NCI-H146 treated with DMSO at 0.1 percent for 48 hours (cell line): Measurements from ENCODE around the gene EIF3I.
A peak's percentile ranks its signal among the peaks of the same experiment; 100 is the strongest.

Experiments
- DNase-seq: peaks from one replicate; lab custom pipeline; 2025; ENCODE audit not compliant: unreplicated experiment; lab: John Stamatoyannopoulos, UW

The EIF3I gene

GRCh38 chr1:32221980-32222755 is at the start of gene EIF3I, which contains the start of gene TMEM234:
TSS of gene EIF3I (plus strand) at chr1:32222407. CDS start at chr1:32222442, 35 bp downstream.
TSS of gene TMEM234 (minus strand) at chr1:32222353. CDS start at chr1:32222322, 31 bp downstream.
- DNase-seq, result peak; percentile 61

- no peak for DNase-seq
Observed at GRCh38 chr1:32172621-32173245, 49.5 kb upstream of the EIF3I start.

- no peak for DNase-seq
Observed at GRCh38 chr1:32178380-32179192, 43.6 kb upstream of the EIF3I start.

DNA sequence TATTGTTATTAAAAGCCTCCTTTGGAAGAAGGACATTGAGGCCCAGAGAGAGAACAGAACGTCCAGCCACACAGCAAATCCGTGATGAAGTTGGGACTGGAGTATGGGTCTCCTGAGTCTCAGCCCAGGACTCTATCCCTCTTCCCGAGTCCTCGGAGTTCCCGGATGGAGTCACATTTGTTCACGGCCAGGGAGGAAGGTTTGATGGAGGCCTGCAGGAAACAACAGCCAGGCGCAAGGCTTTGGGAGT is 43.1 kb upstream of the EIF3I start:
- DNase-seq, result no peak

GRCh38 chr1:32179443-32180185 is 42.6 kb upstream of the EIF3I start, which contains the start of gene TXLNA:
TSS of gene TXLNA (plus strand) at chr1:32179675. CDS start at chr1:32180346, 671 bp downstream.
- DNase-seq, result peak; percentile 80

DNA sequence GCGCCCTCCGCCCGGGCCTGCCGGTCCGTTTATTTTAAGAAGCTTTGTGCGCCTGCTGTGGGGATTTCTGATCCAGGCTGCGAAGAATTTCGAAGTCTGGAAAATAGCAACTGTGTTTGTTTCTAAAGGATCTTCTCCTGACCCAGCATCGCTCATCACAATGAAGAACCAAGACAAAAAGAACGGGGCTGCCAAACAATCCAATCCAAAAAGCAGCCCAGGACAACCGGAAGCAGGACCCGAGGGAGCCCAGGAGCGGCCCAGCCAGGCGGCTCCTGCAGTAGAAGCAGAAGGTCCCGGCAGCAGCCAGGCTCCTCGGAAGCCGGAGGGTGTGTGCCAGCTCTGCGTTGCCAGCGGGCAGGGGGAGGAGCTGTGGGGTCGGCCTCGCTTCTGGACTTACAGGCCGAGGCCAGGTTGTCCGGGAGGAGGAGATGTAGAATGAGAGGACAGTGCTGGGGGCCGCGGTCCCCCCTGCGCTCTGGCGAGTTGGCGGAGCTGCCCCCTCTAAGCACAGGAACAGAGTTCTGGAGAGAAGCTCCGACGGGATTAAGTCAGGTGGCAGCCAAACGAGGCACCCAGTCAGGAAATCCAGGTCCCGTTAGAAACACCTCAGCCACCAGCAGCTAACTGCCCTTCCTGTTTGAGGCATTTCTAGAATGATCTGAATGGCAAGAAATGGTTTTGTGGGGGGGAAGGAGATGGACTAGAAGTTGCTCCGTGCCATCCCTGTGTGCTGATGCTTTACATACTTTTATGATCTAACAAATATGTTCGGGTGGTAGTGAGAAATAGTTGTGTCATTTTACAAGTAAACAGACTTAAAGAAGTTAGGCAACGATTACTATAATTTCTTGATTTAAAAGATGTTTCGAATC is 41.8 kb upstream of the EIF3I start:
- no peak for DNase-seq

- DNase-seq, result no peak
Observed at GRCh38 chr1:32181065-32181464, 41.1 kb upstream of the EIF3I start.

DNA sequence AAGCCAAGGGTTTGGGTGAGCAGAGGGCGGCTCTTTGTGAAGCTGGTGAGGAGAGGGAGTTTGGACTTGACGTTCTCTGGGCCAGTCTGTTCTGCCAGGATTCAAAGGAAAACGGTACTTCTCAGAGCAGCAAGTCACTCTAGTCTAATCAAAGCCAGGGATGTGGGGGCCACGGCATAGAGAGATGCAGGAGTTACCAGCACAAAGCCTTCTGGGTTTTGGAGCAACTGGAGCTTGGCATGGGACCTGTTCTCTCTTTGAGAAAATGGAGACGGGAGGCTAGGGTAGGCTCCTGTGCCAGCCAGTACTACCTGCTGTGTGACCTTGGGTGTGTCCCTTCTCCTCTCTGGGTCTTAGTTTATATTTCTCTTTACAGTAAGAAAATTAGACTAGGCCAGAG is 40.6 kb upstream of the EIF3I start:
- DNase-seq, result no peak

GRCh38 chr1:32182060-32182459 is 40.1 kb upstream of the EIF3I start:
- DNase-seq, result no peak

DNA sequence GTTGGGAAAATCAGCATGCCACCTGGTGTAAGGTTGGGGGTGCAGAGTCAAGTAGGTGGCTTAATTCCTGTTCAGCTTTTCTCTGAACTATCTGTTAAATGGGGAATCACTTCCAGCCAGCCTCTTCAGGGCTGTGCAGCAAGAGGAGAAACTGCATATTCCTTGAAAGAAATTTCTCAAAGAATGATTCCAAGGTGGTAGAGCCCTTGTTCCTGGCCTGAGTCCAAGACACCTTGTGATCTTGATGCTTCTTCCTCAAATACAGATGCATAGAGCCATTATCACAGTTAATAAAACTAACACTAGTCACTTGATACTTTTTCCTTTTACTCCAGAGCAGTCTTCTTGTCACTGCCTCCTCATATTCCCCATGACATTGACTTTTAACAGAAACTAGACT is 37.6 kb upstream of the EIF3I start:
- no peak for DNase-seq

GRCh38 chr1:32186077-32186476 is 36.1 kb upstream of the EIF3I start:
- no peak for DNase-seq

DNA sequence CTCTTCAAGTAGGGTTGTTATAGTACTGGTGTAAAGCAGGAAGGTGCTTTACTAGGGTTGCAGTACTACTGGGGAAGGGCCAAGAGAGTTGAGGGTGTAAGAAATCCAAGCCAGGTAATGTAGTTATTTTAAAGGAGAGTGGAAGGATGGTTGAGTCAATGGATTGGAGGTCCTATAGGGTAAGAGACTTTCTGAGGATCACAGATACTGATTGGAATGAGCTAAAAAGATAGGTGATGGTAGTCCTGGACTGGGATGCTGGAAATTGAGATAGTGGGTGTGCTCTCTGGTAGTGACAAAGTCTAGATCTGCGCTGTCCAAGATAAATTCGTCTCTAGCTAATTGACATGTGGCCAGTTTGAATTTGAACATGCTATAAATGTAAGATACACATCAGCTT is 35.7 kb upstream of the EIF3I start:
- DNase-seq, result no peak

- DNase-seq, result no peak
Observed at GRCh38 chr1:32187850-32188249, 34.4 kb upstream of the EIF3I start.

DNA sequence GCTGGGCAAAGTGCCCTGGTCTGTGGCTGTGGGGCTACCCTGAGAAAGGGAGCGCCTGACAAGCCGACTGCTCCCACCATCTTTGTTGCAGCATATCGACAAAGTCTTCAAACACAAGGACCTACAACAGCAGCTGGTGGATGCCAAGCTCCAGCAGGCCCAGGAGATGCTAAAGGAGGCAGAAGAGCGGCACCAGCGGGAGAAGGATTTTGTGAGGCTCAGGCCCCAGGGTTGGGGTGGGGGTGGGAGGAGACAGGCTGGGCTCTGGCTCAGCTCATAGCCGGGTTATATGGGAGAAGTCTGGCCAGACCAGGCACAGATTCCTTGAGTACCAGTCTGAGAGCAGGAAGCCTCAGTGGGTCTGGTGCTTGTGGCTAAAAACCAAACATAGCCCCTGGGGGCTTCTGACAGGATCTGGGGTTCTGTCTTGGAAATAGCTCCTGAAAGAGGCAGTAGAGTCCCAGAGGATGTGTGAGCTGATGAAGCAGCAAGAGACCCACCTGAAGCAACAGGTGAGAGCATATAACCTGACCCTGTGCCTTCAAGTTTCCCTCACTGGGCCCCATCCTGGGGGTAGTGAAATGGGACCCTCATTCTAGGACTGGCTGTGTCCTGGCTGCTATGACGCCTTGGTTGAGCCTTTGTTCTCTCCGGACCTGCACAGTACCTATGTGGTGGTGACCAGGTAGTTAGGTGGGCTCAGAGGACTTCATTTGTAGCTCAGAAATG is 29.8 kb upstream of the EIF3I start:
- DNase-seq, result no peak

DNA sequence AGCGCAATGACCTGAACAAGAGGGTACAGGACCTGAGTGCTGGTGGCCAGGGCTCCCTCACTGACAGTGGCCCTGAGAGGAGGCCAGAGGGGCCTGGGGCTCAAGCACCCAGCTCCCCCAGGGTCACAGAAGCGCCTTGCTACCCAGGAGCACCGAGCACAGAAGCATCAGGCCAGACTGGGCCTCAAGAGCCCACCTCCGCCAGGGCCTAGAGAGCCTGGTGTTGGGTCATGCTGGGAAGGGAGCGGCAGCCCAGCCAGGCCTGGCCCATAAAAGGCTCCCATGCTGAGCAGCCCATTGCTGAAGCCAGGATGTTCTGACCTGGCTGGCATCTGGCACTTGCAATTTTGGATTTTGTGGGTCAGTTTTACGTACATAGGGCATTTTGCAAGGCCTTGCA is 27.2 kb upstream of the EIF3I start:
- no peak for DNase-seq

GRCh38 chr1:32195531-32195930 is 26.7 kb upstream of the EIF3I start:
- no peak for DNase-seq

DNA sequence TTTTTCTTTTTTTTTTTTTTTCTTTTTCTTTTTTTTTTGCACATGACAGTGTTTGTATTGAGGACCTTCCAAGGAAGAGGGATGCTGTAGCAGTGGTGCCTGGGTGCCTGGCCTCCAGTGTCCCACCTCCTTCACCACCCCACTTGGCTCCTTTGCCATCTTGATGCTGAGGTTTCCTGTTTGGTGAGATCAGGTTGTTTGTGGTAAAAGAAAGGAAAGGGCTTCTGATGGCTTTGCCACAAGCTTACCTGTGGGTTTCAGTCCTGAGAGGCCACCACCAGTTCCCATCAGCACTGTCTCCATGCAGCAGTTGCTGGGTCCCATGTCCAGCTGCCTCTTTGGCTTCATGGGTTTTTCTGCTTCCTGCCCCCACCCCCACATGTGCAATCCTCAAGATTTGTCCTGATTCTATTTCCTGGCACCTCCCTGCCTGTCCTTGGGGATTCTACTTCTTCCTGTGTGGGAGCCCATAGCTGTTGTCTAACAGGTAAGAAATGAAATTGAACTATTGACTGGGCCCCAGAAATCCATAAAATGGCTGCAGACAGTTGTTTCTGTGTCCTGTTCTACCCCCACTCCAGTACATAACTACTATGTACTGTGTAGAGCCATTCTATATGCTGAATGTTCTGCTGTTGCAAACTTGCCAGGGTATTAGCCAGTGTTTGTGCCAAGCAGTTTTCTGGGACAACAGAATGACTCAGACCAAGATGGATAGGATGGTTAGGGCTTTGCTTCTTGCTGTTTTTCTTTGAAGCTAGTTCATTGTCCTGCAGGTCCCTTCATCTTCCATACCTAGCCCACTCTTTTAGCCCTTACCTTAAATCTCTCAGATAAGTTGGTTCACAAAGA is 26.0 kb upstream of the EIF3I start:
- DNase-seq, result no peak

DNA sequence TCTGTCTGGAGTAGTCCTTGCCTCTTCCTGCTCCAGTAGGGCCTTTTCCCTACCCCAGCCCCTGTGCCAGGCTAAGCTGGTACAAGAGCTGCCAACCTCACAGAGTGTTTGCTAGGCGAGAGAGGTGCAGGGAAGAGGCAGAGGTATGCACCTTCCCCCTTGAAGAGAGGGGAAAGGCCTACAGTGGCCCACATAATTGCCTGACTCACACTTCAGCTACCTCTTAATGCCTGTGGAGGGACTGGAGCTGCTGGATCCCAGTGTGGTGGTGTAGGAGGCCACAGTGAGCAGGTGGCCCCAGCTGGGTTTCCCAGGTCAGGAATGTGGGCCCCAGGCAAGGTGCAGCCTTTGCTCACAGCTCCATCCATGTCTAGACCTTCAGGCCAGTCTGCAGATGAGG is 25.1 kb upstream of the EIF3I start:
- no peak for DNase-seq

DNA sequence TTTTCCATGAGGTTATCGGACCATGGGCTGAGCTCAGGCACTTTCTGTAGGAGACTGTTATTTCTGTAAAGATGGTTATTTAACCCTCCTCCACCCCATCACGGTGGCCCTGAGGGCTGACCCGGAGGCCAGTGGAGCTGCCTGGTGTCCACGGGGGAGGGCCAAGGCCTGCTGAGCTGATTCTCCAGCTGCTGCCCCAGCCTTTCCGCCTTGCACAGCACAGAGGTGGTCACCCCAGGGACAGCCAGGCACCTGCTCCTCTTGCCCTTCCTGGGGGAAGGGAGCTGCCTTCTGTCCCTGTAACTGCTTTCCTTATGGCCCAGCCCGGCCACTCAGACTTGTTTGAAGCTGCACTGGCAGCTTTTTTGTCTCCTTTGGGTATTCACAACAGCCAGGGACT is 24.4 kb upstream of the EIF3I start:
- DNase-seq, result no peak
